OCI-LY1 (cell line): ENCODE results near the gene CTNNA3.

ENCODE experiments used
- H2AFZ ChIP-seq: fragments of 200-600 bp; sonication (generic), shearing (Covaris generic); 2 replicates; pipeline ENCODE4 v1.6.0; 2014; ENCODE audit warnings: antibody characterized with exemption, mild to moderate bottlenecking, low read length
- H3F3A ChIP-seq: fragments of 200-600 bp; sonication (generic), shearing (Covaris generic); 2 replicates; pipeline ENCODE4 v1.6.0; 2014; ENCODE audit warnings: mild to moderate bottlenecking, antibody characterized with exemption, low read length, moderate library complexity; ENCODE audit not compliant: insufficient read depth
- H3K27ac ChIP-seq: fragments of 200-600 bp; sonication (generic); 2 replicates; pipeline ENCODE4 v1.5.1; 2014; ENCODE audit warnings: low read length, mixed run types, mild to moderate bottlenecking, low read depth; ENCODE audit not compliant: poor library complexity, severe bottlenecking
- H3K27me3 ChIP-seq: fragments of 200-600 bp; sonication (generic); 2 replicates; pipeline ENCODE4 v1.6.0; 2014; ENCODE audit warnings: antibody characterized with exemption, mild to moderate bottlenecking, low read length, moderate library complexity; ENCODE audit not compliant: insufficient read depth
- H3K36me3 ChIP-seq: fragments of 200-600 bp; sonication (generic); 2 replicates; pipeline ENCODE4 v1.6.1; 2014; ENCODE audit warnings: mild to moderate bottlenecking, antibody characterized with exemption, low read length, moderate library complexity, mixed read lengths; ENCODE audit not compliant: insufficient read depth
- H3K4me1 ChIP-seq: fragments of 200-600 bp; sonication (generic); 2 replicates; pipeline ENCODE4 v1.5.1; 2014; ENCODE audit warnings: mild to moderate bottlenecking, low read length, moderate library complexity; ENCODE audit not compliant: insufficient read depth, severe bottlenecking
- H3K4me2 ChIP-seq: fragments of 200-600 bp; sonication (generic), shearing (Covaris generic); 2 replicates; pipeline ENCODE4 v1.6.1; 2014; ENCODE audit warnings: low read length
- H3K4me3 ChIP-seq: fragments of 200-600 bp; sonication (generic); 2 replicates; pipeline ENCODE4 v1.5.1; 2014; ENCODE audit warnings: low read length, low read depth, mild to moderate bottlenecking, mixed read lengths; ENCODE audit not compliant: poor library complexity, severe bottlenecking
- H3K79me2 ChIP-seq: fragments of 200-600 bp; shearing (Covaris generic); 2 replicates; pipeline ENCODE4 v1.6.1; 2016; ENCODE audit warnings: mixed run types, low read length, mixed read lengths; ENCODE audit not compliant: insufficient read depth
- H3K9ac ChIP-seq: fragments of 200-600 bp; sonication (generic), shearing (Covaris generic); 2 replicates; pipeline ENCODE4 v1.6.1; 2014; ENCODE audit warnings: mild to moderate bottlenecking, low read length, mixed read lengths
- H3K9me2 ChIP-seq: fragments of 200-600 bp; sonication (generic), shearing (Covaris generic); 2 replicates; pipeline ENCODE4 v1.6.1; 2014; ENCODE audit warnings: low read depth, mild to moderate bottlenecking, low read length, mixed read lengths
- H3K9me3 ChIP-seq: fragments of 200-600 bp; shearing (Covaris generic); 2 replicates; pipeline ENCODE4 v1.6.1; 2014; ENCODE audit warnings: low read length, mixed read lengths
- H4K20me1 ChIP-seq: fragments of 200-600 bp; sonication (generic), shearing (Covaris generic); 2 replicates; pipeline ENCODE4 v1.6.0; 2016; ENCODE audit warnings: mild to moderate bottlenecking, low read length; ENCODE audit not compliant: insufficient read depth
- EZH2 ChIP-seq: fragments of 200-600 bp; sonication (generic), shearing (Covaris generic); IDR thresholded peaks from 2 replicates; pipeline ENCODE4 v1.8.0; 2017; ENCODE audit warnings: borderline replicate concordance, mixed run types, mild to moderate bottlenecking, antibody characterized with exemption, low read length, moderate library complexity, mixed read lengths
- TF ChIP-seq, protein P1 (sequence below): fragments of 200-600 bp; sonication (generic), shearing (Covaris generic); IDR thresholded peaks from 2 replicates; pipeline ENCODE4 v1.5.1; 2017; ENCODE audit warnings: mild to moderate bottlenecking, antibody characterized with exemption, low read length, moderate library complexity, mixed read lengths

Gene CTNNA3

DNA sequence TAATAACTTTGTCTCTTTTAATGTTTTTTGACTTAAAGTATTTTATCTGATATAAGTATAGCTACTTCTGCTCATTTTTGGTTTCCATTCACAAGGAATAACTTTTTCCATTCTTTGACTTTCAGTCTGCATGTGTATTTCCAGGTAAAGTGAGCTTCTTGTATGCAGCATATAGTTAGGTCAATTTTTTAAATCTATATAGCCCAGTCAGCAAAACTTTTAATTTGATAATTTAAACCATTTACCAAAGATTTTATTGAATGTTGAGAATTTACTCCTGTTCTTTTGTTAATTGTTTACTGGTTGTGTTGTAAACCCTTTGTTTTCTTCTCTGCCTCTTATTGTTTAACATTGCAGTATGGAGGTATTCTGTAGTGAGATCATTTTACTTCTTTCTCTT is 1467.1 kb downstream of the CTNNA3 start:
- Histone ChIP-seq H2AFZ (no peak overlapping the region), H3K27me3 (no peaks in the 10 kb centered on the region), H3K9me3 (no peaks in the 10 kb centered on the region), H3K9ac (no peak overlapping the region), H3F3A (no peaks in the 10 kb centered on the region), H4K20me1 (no peaks in the 10 kb centered on the region), H3K79me2 (no peaks in the 10 kb centered on the region), H3K4me1 (no peaks in the 10 kb centered on the region), H3K9me2 (no peaks in the 10 kb centered on the region), H3K27ac (no peak overlapping the region), H3K4me3 (no peak overlapping the region), H3K4me2 (no peak overlapping the region), H3K36me3 (no peaks in the 10 kb centered on the region)
- TF ChIP-seq, protein P1, sequence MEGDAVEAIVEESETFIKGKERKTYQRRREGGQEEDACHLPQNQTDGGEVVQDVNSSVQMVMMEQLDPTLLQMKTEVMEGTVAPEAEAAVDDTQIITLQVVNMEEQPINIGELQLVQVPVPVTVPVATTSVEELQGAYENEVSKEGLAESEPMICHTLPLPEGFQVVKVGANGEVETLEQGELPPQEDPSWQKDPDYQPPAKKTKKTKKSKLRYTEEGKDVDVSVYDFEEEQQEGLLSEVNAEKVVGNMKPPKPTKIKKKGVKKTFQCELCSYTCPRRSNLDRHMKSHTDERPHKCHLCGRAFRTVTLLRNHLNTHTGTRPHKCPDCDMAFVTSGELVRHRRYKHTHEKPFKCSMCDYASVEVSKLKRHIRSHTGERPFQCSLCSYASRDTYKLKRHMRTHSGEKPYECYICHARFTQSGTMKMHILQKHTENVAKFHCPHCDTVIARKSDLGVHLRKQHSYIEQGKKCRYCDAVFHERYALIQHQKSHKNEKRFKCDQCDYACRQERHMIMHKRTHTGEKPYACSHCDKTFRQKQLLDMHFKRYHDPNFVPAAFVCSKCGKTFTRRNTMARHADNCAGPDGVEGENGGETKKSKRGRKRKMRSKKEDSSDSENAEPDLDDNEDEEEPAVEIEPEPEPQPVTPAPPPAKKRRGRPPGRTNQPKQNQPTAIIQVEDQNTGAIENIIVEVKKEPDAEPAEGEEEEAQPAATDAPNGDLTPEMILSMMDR: no peak
- TF ChIP-seq EZH2: no peak

DNA sequence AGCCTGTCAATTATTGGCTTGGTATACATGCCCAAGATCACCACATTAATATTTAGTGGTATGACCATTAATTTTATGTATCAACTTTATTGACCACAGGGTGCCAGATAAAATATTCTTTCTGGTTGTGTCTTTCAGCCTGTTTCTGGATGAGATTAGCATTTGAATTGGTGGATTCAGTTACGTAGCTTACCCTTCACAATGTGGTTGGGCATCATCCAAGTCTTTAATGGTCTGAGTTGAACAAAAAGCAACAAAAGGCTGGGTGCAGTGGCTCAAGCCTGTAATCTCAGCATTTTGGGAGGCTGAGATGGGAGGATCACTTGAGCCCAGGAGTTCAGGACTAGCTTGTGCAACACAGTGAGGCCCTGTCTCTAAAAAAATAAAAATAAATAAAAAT is 1472.3 kb downstream of the CTNNA3 start:
- H4K20me1 ChIP-seq: no peaks in the 10 kb centered on the region
- TF ChIP-seq EZH2: no peak
- TF ChIP-seq, protein P1: no peak
- H3K9ac ChIP-seq: no peak overlapping the region
- H3F3A ChIP-seq: no peaks in the 10 kb centered on the region
- H3K9me2 ChIP-seq: no peaks in the 10 kb centered on the region
- H3K79me2 ChIP-seq: no peaks in the 10 kb centered on the region
- no peaks in the 10 kb centered on the region for H3K27me3 ChIP-seq
- H3K4me1 ChIP-seq: no peaks in the 10 kb centered on the region
- no peak overlapping the region for H3K4me3 ChIP-seq
- no peak overlapping the region for H3K4me2 ChIP-seq
- no peak overlapping the region for H3K27ac ChIP-seq
- no peaks in the 10 kb centered on the region for H3K36me3 ChIP-seq
- H3K9me3 ChIP-seq: no peaks in the 10 kb centered on the region
- H2AFZ ChIP-seq: no peak overlapping the region

- Histone ChIP-seq H3K36me3 (no peaks in the 10 kb centered on the region), H3K9me3 (no peaks in the 10 kb centered on the region), H4K20me1 (no peaks in the 10 kb centered on the region), H3F3A (no peaks in the 10 kb centered on the region), H3K4me2 (no peak overlapping the region), H2AFZ (no peak overlapping the region), H3K4me1 (no peaks in the 10 kb centered on the region), H3K79me2 (no peaks in the 10 kb centered on the region), H3K9me2 (no peaks in the 10 kb centered on the region), H3K27me3 (no peaks in the 10 kb centered on the region), H3K4me3 (no peak overlapping the region), H3K9ac (no peak overlapping the region), H3K27ac (no peak overlapping the region)
- TF ChIP-seq, protein P1: no peak
- TF ChIP-seq EZH2: no peak
Measured at GRCh38 chr10:66222462-66223046, 1473.4 kb downstream of the CTNNA3 start.
